HEK293 (cell line): ENCODE results near the gene GJB5.
A peak's percentile ranks its signal among the peaks of the same experiment; 100 is the strongest.

Experiments used
- CTCF ChIA-PET: fragments of 350-600 bp; formaldehyde crosslinking; extraction: SDS; loops from one replicate; lab custom pipeline; 2021; ENCODE audit warnings: antibody characterized with exemption; lab: Yijun Ruan, JAX
- POLR2A ChIA-PET: fragments of 300-600 bp; formaldehyde crosslinking; extraction: SDS; loops from one replicate; lab custom pipeline; 2020; ENCODE audit warnings: antibody characterized with exemption, inconsistent platforms; lab: Yijun Ruan, JAX
- H3K27ac ChIP-seq: fragments of 200-500 bp; sonication (Bioruptor generic); 2 replicates; pipeline ENCODE4 v1.5.1; 2014; ENCODE audit warnings: low read depth, low read length, control low read depth, inconsistent platforms; ENCODE audit errors: extremely low read depth
- H3K36me3 ChIP-seq, 2 experiments: fragments of 200-500 bp in 1 of 2; sonication (Bioruptor generic) in 1 of 2; 1 replicate in 1 of 2; 2 replicates in 1 of 2; pipeline ENCODE4 v1.5.1; 2014 to 2017; ENCODE audit warnings: inconsistent platforms in 2 of 2, low read length in 2 of 2; ENCODE audit not compliant: control insufficient read depth in 2 of 2, insufficient read depth in 1 of 2
- H3K4me1 ChIP-seq: fragments of 200-500 bp; sonication (Bioruptor generic); 2 replicates; pipeline ENCODE4 v1.5.1; 2014; ENCODE audit warnings: mild to moderate bottlenecking, low read length, inconsistent platforms; ENCODE audit not compliant: control insufficient read depth, insufficient read depth
- H3K4me3 ChIP-seq: 2 replicates; pipeline ENCODE4 v1.5.1; 2011; ENCODE audit warnings: low read depth, mild to moderate bottlenecking, control low read depth, low read length, moderate library complexity
- H3K9me3 ChIP-seq: fragments of 200-500 bp; sonication (Bioruptor generic); 2 replicates; pipeline ENCODE4 v1.5.1; 2014; ENCODE audit warnings: low read depth, low read length, inconsistent platforms; ENCODE audit not compliant: control insufficient read depth, insufficient read depth
- BCL6B ChIP-seq: fragments of 450-650 bp; formaldehyde crosslinking; IDR thresholded peaks from 2 replicates; pipeline ENCODE4 v1.5.1; 2017; ENCODE audit warnings: missing biosample characterization, missing genetic modification characterization
- CTCF ChIP-seq: fragments of 450-650 bp; formaldehyde crosslinking; IDR thresholded peaks from 2 replicates; pipeline ENCODE4 v1.5.1; 2016; ENCODE audit warnings: missing biosample characterization, missing genetic modification characterization
- GFI1B ChIP-seq: fragments of 450-650 bp; formaldehyde crosslinking; IDR thresholded peaks from 2 replicates; pipeline ENCODE4 v1.5.1; 2016; ENCODE audit warnings: missing biosample characterization, missing genetic modification characterization
- KLF17 ChIP-seq: fragments of 450-650 bp; formaldehyde crosslinking; IDR thresholded peaks from 2 replicates; pipeline ENCODE4 v1.5.1; 2016; ENCODE audit warnings: missing biosample characterization, missing genetic modification characterization
- KLF8 ChIP-seq: fragments of 450-650 bp; formaldehyde crosslinking; IDR thresholded peaks from 2 replicates; pipeline ENCODE4 v1.5.1; 2016; ENCODE audit warnings: missing biosample characterization, missing genetic modification characterization
- MZF1 ChIP-seq: fragments of 450-650 bp; formaldehyde crosslinking; IDR thresholded peaks from 2 replicates; pipeline ENCODE4 v1.5.1; 2017; ENCODE audit warnings: missing biosample characterization, missing genetic modification characterization, borderline replicate concordance
- PRDM1 ChIP-seq: fragments of 450-650 bp; formaldehyde crosslinking; IDR thresholded peaks from 2 replicates; pipeline ENCODE4; 2016; ENCODE audit warnings: missing biosample characterization, missing genetic modification characterization
- SP3 ChIP-seq: fragments of 450-650 bp; formaldehyde crosslinking; IDR thresholded peaks from 2 replicates; pipeline ENCODE4 v1.5.1; 2016; ENCODE audit warnings: missing biosample characterization, missing genetic modification characterization
- TSHZ1 ChIP-seq: fragments of 450-650 bp; formaldehyde crosslinking; IDR thresholded peaks from 2 replicates; pipeline ENCODE4 v1.5.1; 2016; ENCODE audit warnings: missing biosample characterization, missing genetic modification characterization, borderline replicate concordance
- ZBTB20 ChIP-seq: fragments of 450-650 bp; formaldehyde crosslinking; IDR thresholded peaks from 2 replicates; pipeline ENCODE4 v1.5.1; 2016; ENCODE audit warnings: missing biosample characterization, missing genetic modification characterization
- ZFHX2 ChIP-seq: fragments of 450-650 bp; formaldehyde crosslinking; conservative IDR thresholded peaks from 2 replicates; pipeline ENCODE4 v1.5.1; 2016; ENCODE audit warnings: missing biosample characterization, missing genetic modification characterization
- ZFP3 ChIP-seq: fragments of 450-650 bp; formaldehyde crosslinking; IDR thresholded peaks from 2 replicates; pipeline ENCODE4 v1.5.1; 2016; ENCODE audit warnings: low read depth, missing biosample characterization, missing genetic modification characterization
- ZFP37 ChIP-seq: fragments of 450-650 bp; formaldehyde crosslinking; IDR thresholded peaks from 2 replicates; pipeline ENCODE4 v1.5.1; 2016; ENCODE audit warnings: missing biosample characterization, missing genetic modification characterization
- ZNF132 ChIP-seq: fragments of 450-650 bp; formaldehyde crosslinking; IDR thresholded peaks from 2 replicates; pipeline ENCODE4 v1.5.1; 2017; ENCODE audit warnings: missing biosample characterization, missing genetic modification characterization, borderline replicate concordance
- ZNF274 ChIP-seq, 2 experiments: fragments of 200-500 bp in 1 of 2; fragments of 450-650 bp in 1 of 2; sonication (Bioruptor generic) in 1 of 2; formaldehyde crosslinking in 1 of 2; IDR thresholded peaks; 2 replicates each; pipeline versions ENCODE4 v1.5.1 to v1.6.1; 2014 to 2016; ENCODE audit warnings: borderline replicate concordance in 1 of 2, inconsistent platforms in 1 of 2, low read length in 1 of 2, missing biosample characterization in 1 of 2, missing genetic modification characterization in 1 of 2
- ZNF501 ChIP-seq: fragments of 450-650 bp; formaldehyde crosslinking; IDR thresholded peaks from 2 replicates; pipeline ENCODE4 v1.5.1; 2016; ENCODE audit warnings: missing biosample characterization, missing genetic modification characterization
- ZNF623 ChIP-seq: fragments of 450-650 bp; formaldehyde crosslinking; IDR thresholded peaks from 2 replicates; pipeline ENCODE4 v1.5.1; 2016; ENCODE audit warnings: missing biosample characterization, missing genetic modification characterization
- ZNF654 ChIP-seq: fragments of 450-650 bp; formaldehyde crosslinking; IDR thresholded peaks from 2 replicates; pipeline ENCODE4 v1.5.1; 2016; ENCODE audit warnings: low read depth, missing biosample characterization, missing genetic modification characterization
- ZNF837 ChIP-seq: fragments of 450-650 bp; formaldehyde crosslinking; IDR thresholded peaks from 2 replicates; pipeline ENCODE4 v1.5.1; 2016; ENCODE audit warnings: missing biosample characterization, missing genetic modification characterization

GJB5 gene

GRCh38 chr1:34785231-34785874 lies 30.5 kb downstream of the GJB5 start:
- ChIA-PET CTCF (interaction anchor here (0.6 to 1.2 kb wide), 5 partner anchors 10 to 249 kb away, joined by 3 to 6 read pairs (median 3); no protein-coding TSS in a partner anchor), POLR2A (no interaction called here)
- TF ChIP-seq ZBTB20: no peak
- H3K27ac ChIP-seq: no peak overlapping the region
- H3K4me1 ChIP-seq: no peaks in the 10 kb centered on the region
- H3K36me3 ChIP-seq: no peaks in the 10 kb centered on the region
- H3K9me3 ChIP-seq: no peaks in the 10 kb centered on the region
- no peak overlapping the region for H3K4me3 ChIP-seq

GRCh38 chr1:34785875-34786470 lies 31.1 kb downstream of the GJB5 start:
- ChIA-PET CTCF (interaction anchor here (0.6 to 3.8 kb wide), 19 partner anchors 9 to 779 kb away, joined by 3 to 28 read pairs (median 3); partner anchors contain the start of gene GJB4), POLR2A (interaction anchor here (0.9 kb wide), 1 partner anchor 73 kb away, joined by 4 read pairs; the partner anchor contains the start of gene SMIM12)
- no peaks in the 10 kb centered on the region for H3K9me3 ChIP-seq
- no peaks in the 10 kb centered on the region for H3K4me1 ChIP-seq
- H3K27ac ChIP-seq: no peak overlapping the region
- no peak overlapping the region for H3K4me3 ChIP-seq
- TF ChIP-seq TSHZ1 (tag by site-specific recombination): no peak
- TF ChIP-seq ZFHX2 (tag by site-specific recombination): 0 out of 2 replicates have a peak, but pooled peaks have one; percentile 9
- TF ChIP-seq MZF1 (tag by site-specific recombination): no peak
- TF ChIP-seq SP3: no peak
- TF ChIP-seq ZNF274 (IDR thresholded peaks at IDR 0.05; ENCODE audit: low read length): no peak
- no peak for TF ChIP-seq ZNF274 (tag by site-specific recombination; IDR thresholded peaks at IDR 0.05; ENCODE audit: borderline replicate concordance)
- TF ChIP-seq ZBTB20: 0 out of 2 replicates have a peak, but pooled peaks have one; percentile 20
- no peaks in the 10 kb centered on the region for H3K36me3 ChIP-seq

- ChIA-PET CTCF (interaction anchor here (0.6 to 3.8 kb wide), 24 partner anchors 8 to 926 kb away, joined by 3 to 28 read pairs (median 3); partner anchors contain the start of gene GJB4), POLR2A (interaction anchor here (0.9 kb wide), 1 partner anchor 73 kb away, joined by 4 read pairs; the partner anchor contains the start of gene SMIM12)
- Histone ChIP-seq H3K9me3 (no peaks in the 10 kb centered on the region), H3K4me3 (no peak overlapping the region), H3K27ac (no peak overlapping the region), H3K36me3 (no peaks in the 10 kb centered on the region), H3K4me1 (no peaks in the 10 kb centered on the region)
- TF ChIP-seq ZFP37 (tag by site-specific recombination) (0 out of 2 replicates have a peak, but pooled peaks have one; percentile 42), ZNF837 (no peak), CTCF (tag by site-specific recombination) (peak; percentile 86), ZNF623 (no peak), GFI1B (tag by site-specific recombination) (peak; percentile 86), BCL6B (tag by site-specific recombination) (no peak), ZNF654 (tag by site-specific recombination) (peak; percentile 89), ZNF501 (tag by site-specific recombination) (0 out of 2 replicates have a peak, but pooled peaks have one; percentile 24), KLF8 (tag by site-specific recombination) (no peak), ZBTB20 (0 out of 2 replicates have a peak, but pooled peaks have one; percentile 1), ZFP3 (no peak), ZNF132 (tag by site-specific recombination) (no peak), KLF17 (peak; percentile 93), PRDM1 (tag by site-specific recombination) (peak; percentile 87)
Measured at GRCh38 chr1:34786521-34787325, 31.9 kb downstream of the GJB5 start.
